NCI-H748 (cell line): ENCODE data around the gene SUMF2.
"Not testable (repeated sequence)": the region's sequence is repeated elsewhere in the genome, so short reads cannot be mapped to it uniquely, and the experiment has no call there.

Experiments used
- DNase-seq: peaks from one replicate; lab custom pipeline; 2025; ENCODE audit not compliant: unreplicated experiment; lab: John Stamatoyannopoulos, UW

The SUMF2 gene

DNA sequence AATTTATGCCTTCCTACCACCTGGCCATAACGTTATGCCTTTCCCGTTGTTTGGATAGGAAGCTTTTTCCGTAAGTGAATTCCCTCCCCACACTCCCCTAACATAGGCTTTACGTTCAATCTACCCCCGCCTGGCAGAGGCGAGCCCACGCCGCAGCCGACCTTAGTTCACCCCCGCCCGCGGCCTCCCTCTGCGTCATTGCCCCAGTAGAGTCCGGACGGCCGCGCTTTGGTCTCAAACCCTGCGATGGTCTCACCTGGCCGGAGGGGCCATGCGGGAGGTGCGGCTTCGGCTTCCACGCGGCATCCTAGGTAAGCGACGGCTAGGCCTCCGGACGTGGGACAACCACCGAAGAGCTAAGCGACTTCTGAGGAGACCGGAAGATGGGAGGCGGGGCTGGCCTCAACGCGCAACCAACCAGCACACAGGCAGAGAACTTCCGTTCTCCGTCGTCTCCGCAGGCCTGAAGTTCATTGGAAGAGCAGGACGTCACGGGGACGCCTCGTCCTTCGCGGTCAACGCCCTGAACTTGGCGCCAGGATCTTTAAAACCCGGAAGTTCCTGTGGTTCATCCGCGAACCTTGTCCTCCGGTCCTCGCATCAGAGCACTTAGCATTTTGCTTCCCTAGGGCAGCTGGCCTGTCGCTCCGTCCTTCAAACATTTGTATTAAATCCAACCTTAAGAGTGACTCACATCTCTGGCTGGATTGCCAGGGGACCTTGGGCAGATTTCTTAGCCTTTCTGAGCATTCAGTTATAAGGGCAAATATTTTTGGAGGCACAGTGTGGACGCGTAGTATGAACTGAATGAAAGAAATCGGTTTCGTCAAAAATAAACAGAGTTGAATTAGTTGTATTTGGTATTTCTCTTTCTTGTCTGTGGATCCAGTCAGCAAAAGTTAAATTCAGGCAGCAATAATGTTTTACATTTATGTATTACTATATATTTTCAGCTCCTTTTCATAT lies 42.3 kb downstream of the SUMF2 start, which contains the start of gene CHCHD2:
Gene CHCHD2, minus strand, starts transcription at position 369 of the 966 bp plus-strand sequence. Its CDS starts 63 bp downstream, at position 306.
- peak; percentile 99 for DNase-seq

DNA sequence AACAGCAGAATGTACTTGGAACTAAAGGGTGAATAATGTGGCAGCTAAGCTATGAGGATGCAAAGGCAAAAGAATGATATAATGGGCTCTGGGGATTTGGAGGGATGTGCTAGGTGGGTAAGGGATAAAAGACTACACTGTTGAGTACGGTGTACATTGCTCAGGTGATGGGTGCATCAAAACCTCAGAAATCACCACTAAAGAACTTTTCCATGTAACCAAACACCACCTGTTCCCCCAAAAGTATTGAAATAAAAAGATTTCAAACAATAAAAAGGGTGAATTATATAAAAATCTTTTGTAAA lies 43.8 kb downstream of the SUMF2 start:
- no peak for DNase-seq

DNA sequence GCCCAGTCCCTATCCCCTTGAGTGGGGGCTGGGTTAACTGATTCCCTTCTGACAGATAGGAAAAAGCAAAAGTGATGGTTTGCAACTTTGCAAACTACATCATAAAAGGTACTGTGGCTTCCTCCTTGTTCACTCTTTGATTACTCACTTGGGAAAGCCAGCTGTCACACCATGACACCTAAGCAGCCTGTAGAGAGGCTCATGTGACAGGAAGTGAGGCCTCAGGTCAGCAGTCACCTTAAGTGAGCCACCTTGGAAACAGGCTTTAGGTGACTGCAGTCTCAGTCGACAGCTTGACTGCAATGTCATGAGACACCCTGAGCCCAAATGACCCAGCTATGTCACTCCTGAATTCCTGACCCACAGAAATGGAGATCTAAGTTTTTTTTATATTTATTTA lies 46.5 kb downstream of the SUMF2 start:
- DNase-seq = peak; percentile 3

DNA sequence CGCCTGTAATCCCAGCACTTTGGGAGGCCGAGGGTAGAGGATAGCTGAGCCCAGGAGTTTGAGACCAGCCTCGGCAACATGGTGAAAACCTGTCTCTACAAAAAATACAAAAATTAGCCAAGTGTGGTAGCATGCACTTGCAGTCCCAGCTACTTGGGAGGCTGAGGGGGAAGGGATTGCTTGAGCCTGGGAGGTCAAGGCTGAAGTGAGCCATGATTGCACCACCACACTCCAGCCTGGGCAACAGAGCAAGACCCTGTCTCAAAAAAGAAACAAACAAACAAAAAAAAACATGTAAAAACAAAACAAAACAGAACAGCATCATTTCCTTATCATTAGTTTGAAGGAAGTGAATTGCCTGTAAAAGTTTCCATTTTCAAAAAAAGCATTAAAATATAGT lies 48.2 kb downstream of the SUMF2 start:
- DNase-seq = not testable (repeated sequence)

DNA sequence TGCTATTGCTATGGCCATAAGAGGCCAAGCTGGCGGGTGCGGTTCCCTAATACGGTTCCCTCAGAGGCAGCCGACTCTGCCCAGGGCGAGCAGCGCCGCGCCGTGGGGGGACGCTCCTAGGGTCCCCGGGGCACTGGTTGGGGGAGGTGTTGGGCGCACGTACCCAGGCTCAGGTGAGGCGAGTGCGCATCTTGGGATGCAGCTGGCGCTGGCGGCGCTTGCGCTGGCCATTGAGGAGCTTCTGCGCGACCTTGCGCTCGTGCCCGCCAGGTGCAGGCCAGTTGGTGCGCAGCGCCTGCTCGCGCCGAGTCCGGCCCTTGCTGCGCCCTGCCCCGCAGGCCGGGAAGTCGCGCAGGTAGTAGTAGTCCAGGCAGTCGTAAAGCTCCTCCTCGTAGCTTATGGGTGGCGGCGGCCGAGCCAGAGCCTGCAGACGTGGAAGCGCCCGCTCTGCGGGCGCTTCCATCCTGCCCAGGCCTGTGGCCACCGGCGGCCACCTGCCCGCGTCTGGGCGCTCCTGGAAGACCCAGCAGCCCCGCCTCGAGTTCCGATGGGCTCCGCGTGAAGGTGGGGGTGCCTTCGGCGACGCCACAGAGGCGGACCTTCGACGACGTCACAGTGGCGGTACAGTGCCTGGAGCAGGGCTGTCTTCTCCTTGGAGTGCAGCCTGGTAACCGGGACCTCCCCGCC lies 51.9 kb downstream of the SUMF2 start, which contains the start of gene NUPR2:
Gene NUPR2, minus strand, starts transcription at position 566 of the 687 bp plus-strand sequence. Its CDS starts 103 bp downstream, at position 463.
- no peak for DNase-seq

DNA sequence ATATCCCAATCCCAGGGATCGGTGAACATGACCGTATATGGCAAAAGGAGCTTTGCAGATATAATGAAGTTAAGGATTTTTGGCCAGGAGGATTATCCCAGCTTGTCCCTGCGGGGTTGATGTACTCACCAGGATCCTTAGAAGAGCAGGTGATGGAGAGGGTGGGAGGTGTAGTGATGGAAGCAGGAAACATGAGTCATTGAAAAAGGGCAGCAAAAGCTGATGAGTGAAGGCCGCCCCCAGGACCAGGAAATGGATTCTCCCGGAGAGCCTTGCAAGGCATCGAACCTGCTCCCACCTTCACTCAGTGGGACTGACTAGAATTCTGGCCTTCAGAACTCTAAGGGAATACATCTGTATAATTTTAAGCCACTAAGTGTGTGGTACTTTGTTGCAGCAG lies 57.4 kb downstream of the SUMF2 start:
- DNase-seq = no peak

DNA sequence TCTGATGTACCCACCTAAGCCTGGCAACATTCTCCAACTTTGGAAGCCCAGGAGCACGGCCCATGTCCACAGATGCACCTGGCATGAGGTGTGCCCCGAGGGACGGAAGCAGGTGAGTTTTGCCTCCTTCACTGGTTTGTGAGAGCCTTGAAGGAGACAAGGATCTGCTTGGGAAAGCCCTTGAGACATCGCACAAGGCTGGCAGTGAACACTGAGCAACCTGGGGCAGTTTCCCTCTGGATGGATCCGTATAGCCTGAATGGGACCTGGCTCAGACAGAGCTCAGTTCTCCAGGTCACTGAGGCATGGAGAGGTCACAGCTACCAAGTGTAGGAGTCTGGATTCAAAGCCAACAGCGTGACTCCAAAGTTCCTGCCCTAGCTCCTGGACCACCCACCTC lies 60.9 kb downstream of the SUMF2 start:
- DNase-seq = no peak

DNA sequence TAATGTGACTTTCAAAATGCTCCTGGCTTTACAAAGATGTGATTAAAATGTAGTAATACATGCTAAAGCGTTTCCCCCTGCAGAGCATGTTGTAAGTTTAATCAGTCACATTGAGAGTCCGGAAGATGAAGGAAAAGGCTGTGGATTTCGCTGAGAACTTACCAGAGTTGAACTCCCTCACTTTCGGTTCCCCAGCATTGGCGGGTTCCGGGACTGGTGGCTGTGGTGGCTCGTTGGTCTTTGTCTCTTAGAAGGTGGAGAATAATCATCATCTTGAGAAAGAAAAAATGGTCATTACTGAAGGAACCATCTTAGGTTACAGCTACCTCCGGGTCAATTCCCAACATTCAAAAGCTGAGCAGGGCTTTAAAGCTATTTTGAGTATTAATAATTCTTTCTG lies 61.7 kb downstream of the SUMF2 start:
- DNase-seq = no peak

DNA sequence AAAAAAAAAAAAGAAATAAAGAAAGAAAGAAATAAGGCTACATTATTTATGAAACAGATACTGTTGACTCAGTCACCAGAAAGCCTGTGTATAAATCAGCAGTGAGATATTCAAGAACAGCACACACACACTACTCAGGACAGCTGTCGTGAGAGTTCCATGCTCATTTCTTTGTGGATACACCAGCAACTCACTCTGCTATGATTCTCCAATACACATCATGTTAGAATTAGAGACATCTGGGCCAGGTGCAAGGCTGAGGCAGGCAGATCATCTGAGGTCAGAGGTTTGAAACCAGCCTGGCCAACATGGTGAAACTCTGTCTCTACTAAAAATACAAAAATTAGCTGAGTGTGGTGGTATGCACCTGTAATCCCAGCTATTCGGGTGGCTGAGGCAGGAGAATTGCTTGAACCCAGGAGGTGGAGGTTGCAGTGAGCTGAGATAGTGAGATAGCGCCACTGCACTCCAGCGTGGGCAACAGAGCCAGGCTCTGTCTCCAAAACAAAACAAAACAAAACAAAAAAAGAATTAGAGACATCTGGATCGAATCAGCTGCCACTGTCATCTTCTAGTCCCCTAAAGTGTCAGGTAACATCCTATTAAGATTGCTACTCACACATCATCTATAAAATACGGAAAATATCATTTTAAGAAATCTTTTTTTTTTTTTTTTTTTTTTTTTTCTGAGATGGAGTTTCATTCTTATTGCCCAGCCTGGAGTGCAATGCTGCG lies 63.3 kb downstream of the SUMF2 start:
- DNase-seq = no peak
